Posterior vena cava (tissue), 2 donors: ENCODE results near the gene WDR37. TPM values are rescaled to one million over a fixed set of nuclear protein-coding genes. Genes with fewer than 3 reads are reported as not detected.
"Not testable (repeated sequence)": the region's sequence is repeated elsewhere in the genome, so short reads cannot be mapped to it uniquely, and the experiment has no call there.

ENCODE experiments used
- DNase-seq: peaks from one replicate; pipeline ENCODE4 v3.0.0-alpha.2; 2020; ENCODE audit warnings: low spot score
- intact Hi-C, 2 donors: fragments of 100-400 bp; cut with DNase I; formaldehyde crosslinking; loops; one replicate each; pipeline versions ENCODE4 v1.14.1 to v1.14.2; 2022 to 2023
- long read RNA-seq, 2 donors: library from polyadenylated mRNA; unstranded; transcript quantifications; one replicate each; pipeline ENCODE4 v2.0.0, GENCODE V29; 2020 to 2021
- total RNA-seq, 2 donors: library from RNA; stranded (reverse); fragmentation: NEBNext Ultra II Directional; extraction: Animal tissue kit (Norgen Biotek cat#: 25700); gene quantifications; one replicate each; pipeline ENCODE4 v1.2.1, GENCODE V29; 2021
- donor health status: DM: yes; HTN: yes; CAD: no.
- donor health status: DM: yes; HTN: yes; CAD: no.

The WDR37 gene, protein sequence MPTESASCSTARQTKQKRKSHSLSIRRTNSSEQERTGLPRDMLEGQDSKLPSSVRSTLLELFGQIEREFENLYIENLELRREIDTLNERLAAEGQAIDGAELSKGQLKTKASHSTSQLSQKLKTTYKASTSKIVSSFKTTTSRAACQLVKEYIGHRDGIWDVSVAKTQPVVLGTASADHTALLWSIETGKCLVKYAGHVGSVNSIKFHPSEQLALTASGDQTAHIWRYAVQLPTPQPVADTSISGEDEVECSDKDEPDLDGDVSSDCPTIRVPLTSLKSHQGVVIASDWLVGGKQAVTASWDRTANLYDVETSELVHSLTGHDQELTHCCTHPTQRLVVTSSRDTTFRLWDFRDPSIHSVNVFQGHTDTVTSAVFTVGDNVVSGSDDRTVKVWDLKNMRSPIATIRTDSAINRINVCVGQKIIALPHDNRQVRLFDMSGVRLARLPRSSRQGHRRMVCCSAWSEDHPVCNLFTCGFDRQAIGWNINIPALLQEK
- total RNA-seq = 10 to 100 TPM; 16.6 to 16.9 TPM
- long read RNA-seq, donor 1, partial matches to known transcripts = 1 of 9 reads
- long read RNA-seq, donor 1, other reads (novel, unspliced or antisense) = 8 of 9 reads
- long read RNA-seq, donor 2, partial matches to known transcripts = 0 of 12 reads
- long read RNA-seq, donor 2, other reads (novel, unspliced or antisense) = 12 of 12 reads

DNA sequence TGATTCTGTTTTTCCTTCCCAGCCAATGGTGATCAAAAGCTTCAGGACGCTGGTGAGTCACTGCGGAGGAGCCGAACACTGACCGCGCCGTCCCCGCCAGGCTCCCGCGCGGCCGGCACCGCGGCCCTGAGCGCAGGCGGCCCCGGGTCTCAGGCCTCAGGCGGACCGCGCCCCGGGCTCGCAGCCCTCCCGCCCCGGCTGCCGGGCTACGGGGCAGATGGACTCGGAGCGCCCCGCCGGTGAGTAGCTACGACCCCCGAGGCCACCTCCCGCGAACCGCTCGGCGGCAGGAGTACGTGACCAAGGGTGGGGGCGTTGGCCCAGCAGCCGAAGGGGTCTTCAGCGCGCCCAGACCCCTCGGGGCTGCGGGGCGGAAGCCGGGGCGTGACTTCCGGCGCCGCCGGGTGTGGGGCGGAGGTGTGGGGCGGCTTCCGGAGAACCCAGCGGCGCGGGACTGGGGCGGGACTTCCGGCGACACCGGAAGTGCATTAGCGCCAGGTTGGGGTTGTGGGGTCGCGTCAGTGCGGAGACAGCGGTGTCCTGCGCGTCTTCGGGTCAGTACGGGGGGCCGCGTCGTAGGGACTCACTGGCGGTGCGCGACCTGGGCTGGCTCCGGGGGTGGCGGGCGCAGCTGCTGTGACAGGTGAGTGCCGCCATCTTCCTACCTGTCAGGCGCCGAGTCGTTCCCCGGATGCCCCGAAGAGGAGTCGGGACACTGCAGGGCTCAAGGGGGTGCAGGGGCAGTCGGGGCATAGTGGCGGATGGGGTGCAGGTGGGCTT, at the start of gene WDR37:
WDR37 (plus strand) TSS at position 60 of the 780 bp plus-strand sequence. CDS start 15,771 bp downstream, outside the sequence.
- intact Hi-C loops = no loop called here

DNA sequence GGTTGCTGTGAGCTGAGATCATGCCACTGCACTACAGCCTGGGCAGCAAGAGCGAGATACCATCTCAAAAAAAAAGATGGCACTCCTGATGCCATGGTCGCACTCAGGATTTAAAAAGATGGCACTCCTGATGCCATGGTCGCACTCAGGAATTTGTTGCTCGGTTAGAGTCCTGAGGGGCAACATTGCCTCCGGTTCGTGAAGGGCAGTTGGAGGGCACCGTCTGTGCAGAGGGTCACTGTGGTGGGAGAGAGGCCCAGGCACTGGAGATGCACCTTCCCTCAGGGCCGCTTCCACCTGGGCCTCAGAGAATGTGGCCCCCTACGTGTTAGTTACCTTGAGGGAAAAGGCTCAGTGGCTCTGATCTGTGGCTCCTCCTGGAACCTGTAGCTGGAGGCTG, 49.6 kb upstream of the WDR37 start:
- intact Hi-C loops = no loop called here
- DNase-seq = no peak

More for the DNA sequence above, at the start of gene WDR37:
- DNase-seq = peak; percentile 96

DNA sequence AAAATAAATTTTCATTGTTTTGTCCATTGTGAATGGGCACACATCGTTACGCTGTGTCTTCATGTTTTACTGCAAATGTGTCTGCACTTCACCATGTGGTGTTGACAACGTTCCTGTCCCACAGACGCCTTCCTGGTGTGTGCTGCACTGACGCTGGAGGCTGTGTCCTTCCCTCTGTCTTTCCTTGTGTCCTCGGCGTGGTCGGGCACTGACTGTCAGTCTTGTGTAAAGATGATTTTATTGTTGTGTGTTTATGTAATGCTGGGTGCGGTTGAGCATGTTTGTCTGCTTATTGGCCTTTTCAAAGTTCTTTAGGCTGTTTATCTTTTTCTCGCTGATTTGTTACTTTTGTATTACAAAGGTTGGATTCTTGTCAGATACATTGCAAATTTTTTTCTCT, 48.6 kb upstream of the WDR37 start:
- no peak for DNase-seq
- intact Hi-C loops = no loop called here

DNA sequence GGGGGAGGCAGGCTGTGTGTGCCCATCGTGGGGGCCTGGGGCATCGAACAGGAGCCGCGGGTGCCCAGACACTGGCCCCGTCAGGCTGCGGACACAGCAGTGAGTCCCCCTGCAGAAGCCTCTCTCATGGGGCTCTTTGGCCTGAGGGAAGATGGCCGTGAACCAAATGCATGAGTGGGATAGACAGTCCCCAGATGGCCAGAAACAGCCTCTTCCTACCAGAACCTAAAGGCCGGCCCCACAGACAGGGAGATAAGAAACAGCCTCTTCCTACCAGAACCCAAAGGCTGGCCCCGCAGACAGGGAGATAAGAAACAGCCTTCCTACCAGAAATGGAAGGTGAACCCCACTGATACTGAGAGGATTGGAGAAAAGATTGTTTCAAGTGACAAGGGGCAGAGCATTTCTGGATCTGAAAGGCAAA, 47.1 kb upstream of the WDR37 start:
- DNase-seq = no peak
- intact Hi-C loops = no loop called here

GRCh38 chr10:1009947-1010346, 46.2 kb upstream of the WDR37 start:
- DNase-seq, intact Hi-C loops: not testable (repeated sequence)

- DNase-seq = no peak
- intact Hi-C loops = no loop called here
These were observed 45.5 kb upstream of the WDR37 start for GRCh38 chr10:1010703-1011102.

GRCh38 chr10:1011696-1012095, 44.5 kb upstream of the WDR37 start:
- DNase-seq = no peak
- intact Hi-C loops = no loop called here

- no peak for DNase-seq
- intact Hi-C loops = no loop called here
These were observed 40.5 kb upstream of the WDR37 start for GRCh38 chr10:1015688-1016087.

DNA sequence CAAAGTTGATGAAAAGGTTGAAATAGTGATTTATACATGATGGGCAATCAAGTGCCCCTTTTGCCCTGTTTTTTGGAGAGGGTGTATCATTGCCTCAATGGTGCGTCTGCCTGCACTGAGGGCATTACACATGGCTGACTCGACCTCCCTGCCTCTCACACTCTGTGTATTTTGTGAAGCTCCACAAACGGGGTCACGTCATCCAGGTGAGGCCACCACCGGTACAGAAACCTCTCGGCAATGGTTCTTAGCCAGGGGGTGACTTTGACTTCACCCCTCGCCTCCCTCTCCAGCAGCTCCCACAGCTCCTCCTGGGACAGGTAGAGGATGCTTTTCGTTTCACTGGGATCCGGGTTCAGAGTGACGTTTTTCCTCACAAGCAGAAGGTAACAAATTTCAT, 36.8 kb upstream of the WDR37 start:
- intact Hi-C loops = no loop called here
- no peak for DNase-seq

DNA sequence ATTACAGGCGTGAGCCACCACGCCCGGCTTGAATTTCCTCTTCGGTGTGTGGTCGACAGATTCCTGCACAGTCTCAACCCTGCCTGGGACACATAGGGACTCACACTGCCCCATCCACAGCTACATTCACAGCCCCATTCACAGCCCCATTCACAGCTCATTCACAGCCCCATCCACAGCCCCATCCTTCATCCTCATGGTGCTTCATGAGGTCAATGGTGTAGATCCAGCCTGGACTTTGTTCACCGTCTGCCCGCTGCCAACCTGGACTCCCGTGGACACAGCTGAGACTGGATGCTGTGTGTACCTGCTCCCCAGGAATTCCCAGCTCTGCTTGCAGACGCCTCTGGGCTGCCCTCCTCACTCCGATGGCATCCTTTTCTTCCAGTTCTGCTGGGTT, 35.7 kb upstream of the WDR37 start:
- intact Hi-C loops = no loop called here

DNA sequence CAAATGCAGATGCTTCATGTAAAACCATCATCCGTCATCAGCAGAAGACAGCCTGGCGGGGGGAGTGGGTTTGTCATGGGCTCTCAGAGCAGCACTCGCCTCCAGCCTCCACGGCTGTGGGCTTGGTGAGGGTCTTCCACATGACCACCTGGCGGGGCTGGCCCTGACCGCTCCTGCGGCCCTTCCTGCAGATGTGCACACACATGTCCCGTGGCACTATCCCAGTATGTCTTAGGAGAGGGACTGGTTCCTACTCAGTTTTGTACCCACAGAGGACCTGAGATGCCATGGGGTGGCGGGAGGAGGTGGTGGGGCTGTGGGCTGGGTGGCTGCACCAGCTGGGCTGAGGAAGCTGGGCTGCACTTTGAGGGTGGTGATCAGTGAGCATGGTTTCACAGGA, 35.2 kb upstream of the WDR37 start:
- no peak for DNase-seq
- intact Hi-C loops = no loop called here

More for the DNA sequence above, 35.7 kb upstream of the WDR37 start:
- DNase-seq = no peak

DNA sequence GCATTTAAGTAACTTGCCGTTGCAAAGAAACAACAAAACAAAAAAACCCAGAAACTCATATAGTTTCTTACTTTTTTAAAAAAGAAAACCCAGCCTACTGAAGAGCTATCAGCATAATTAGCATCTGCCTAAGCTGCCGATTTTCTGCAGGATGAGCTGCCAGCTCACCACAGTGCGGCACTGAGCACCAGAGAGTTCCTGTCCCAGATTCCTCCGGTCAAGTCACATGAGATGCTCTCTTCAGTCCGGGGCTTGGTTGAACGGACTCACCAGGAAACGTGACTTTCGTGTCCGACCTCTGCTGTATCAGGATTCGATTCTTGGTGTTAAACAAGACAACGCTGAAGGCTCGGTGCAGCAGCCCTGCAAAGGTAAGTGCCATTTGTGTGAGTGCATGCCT, 33.8 kb upstream of the WDR37 start:
- intact Hi-C loops = no loop called here
- no peak for DNase-seq

DNA sequence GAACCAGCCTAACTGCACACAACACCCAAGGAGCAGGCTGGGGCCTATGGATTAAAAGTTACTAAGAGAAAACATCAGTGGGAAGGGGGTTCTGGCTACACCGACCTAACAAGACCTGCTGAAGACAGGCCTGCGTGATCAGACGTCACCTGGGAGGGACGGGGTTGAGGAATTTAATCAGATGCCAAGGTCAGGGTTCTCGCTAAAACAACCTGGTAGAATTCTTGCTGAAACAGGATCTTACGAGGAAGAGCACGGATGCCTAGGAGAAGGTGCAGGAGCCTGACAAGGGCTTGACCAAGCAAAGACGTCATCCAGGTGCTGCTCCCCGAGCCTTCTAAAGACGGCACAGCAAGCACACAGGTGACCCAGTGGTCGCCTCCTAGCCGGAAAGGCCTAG, 32.1 kb upstream of the WDR37 start:
- DNase-seq = peak; percentile 69
- intact Hi-C loops = no loop called here

DNA sequence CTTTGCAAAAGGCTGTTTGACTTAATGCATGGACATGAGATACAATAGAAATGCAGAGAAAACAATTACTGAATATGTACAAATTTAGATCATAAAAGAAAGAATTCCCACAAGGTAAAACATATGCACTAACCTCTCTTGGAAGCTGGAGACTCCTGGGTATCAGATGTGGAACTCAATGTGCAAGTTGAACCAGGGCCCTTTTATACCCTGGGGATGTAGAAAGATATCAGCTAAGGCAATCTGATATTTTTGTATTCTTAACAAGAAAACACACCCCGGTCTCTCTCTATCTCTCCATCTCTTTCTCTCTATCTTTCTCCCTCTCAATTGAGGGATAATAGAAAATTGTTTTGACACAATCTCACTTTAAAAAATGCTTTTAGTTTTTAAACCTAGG, 30.5 kb upstream of the WDR37 start, which contains the start of gene IDI2:
IDI2 (minus strand) TSS at position 177 of the 400 bp plus-strand sequence. CDS start 1,136 bp downstream, outside the sequence.
- intact Hi-C loops = no loop called here
- no peak for DNase-seq

- intact Hi-C loops = no loop called here
- DNase-seq = no peak
These were observed 29.6 kb upstream of the WDR37 start for GRCh38 chr10:1026578-1026977.

DNA sequence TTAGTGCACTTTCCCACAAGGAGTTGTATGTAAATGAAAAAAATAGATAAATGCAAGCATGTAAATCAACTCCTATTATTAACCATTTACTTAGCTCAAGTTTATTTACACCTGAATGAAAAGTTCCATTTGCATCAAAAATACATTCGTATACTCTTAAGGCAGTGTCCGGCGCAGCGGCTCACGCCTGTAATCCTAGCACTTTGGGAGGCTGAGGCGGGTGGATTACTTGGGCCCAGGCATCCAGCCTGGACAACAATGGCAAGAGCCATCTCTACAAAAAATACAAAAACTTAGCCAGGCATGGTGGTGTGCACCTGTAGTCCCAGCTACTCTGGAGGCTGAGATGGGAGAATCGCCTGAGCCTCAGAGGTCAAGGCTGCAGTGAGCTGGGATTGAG, 26.3 kb upstream of the WDR37 start:
- no peak for DNase-seq
- intact Hi-C loops = no loop called here

DNA sequence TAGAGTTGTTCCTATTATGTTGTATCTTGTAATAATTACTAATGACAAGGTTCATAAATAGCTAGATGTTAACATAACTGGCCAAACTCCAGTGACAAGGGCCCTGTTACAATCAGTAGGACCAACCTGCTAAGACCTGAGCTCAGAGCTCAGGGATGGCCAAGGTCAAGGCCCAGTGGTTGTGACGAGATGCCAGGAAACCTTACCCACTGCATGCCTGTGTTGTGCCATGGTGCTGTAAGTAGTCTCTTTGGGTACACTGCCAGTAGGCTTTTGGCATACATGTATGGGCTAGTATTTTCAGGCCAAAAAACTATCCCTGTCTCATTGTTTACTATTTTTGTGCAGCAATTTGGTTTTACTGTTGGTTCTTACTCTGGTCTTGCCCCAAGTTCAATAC, 22.6 kb upstream of the WDR37 start:
- intact Hi-C loops = no loop called here
- DNase-seq = no peak

DNA sequence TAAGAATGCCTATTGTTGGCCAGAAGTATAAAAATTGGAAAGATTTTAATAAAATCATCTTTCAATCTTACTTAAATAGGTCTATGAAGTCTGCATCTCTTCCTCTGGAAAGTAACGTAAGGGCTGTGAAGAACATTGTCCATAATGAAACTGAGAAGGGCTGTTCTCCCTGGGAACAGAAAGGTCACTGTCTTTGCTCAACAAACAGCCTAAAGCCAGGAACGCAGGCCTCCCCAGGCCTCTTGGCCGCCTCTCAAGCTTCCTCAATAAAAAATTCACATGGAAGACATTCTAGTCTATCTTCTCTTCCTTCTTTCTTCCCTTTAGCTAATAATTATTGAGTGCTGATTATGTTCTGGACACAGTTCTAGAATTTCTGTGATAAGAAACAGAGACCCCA, 21.4 kb upstream of the WDR37 start:
- intact Hi-C loops = no loop called here
- no peak for DNase-seq

- no peak for DNase-seq
- intact Hi-C loops = no loop called here
These were observed 21.0 kb upstream of the WDR37 start for GRCh38 chr10:1035201-1035600.

GRCh38 chr10:1036341-1036791, 19.8 kb upstream of the WDR37 start:
- intact Hi-C loops = no loop called here
- DNase-seq = no peak
